ENCODE measurements around the gene TIMM17B.
"Not testable (repeated sequence)": the region's sequence is repeated elsewhere in the genome, so short reads cannot be mapped to it uniquely, and the experiment has no call there.

- TF ChIP-seq CTCF (IDR thresholded peaks at IDR 0.05; ENCODE audit: low read depth, low read length); EZH2phosphoT487 (IDR thresholded peaks at IDR 0.05; ENCODE audit: low read depth): not testable (repeated sequence)
These were observed 20.6 kb downstream of the TIMM17B start for GRCh38 chrX:48876944-48877343.

All from OCI-LY3 (cell line).